ENCODE measurements around the gene NANOS2.
"Not testable (repeated sequence)": the region's sequence is repeated elsewhere in the genome, so short reads cannot be mapped to it uniquely, and the experiment has no call there.

Gene NANOS2

GRCh38 chr19:45878043-45878794, 36.4 kb downstream of the NANOS2 start:
- peak; percentile 77 for FAIRE-seq

DNA sequence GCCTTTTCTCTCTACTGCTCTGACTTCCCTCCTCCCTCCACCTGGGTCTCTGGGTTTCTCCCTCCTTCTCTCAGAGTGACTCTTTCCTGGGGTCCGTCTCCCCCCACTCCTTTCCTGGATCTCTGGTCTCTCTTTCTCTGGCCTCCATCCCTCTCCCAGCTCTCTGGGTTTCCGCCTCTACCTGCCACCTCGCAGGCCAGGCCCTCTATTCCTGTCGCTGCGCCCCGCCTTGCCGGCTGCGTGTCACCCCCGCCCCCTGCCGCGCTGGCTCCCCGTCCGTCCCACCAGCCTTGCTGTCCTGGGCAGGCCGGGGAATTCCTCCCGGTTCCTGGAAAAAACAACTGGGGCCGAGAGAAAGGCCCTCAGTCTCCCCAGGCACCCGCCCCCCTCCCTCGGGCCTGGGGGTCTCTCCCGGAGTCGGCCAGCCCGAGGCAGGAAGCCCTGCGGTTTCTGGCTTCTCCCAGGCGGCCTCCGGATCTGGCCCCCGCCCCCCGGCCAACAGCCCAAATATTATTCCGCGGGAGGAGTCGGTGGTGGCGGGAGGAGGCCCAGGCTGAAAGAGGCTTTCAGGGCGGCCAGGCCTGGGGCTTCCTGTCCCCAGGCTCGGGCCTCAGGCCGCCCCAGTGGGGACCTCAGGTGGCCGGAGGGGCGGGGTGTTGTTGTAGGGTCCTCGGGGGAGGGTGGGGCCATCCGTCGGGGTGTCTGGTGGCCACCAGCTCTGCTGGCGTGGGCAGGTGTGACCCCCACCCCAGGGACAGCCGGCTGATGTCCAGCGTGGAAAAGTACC, 38.0 kb downstream of the NANOS2 start:
- no peak for DNase-seq (ENCODE audit: insufficient read length, low spot score)
- no peak for FAIRE-seq

More at GRCh38 chr19:45878043-45878794, 36.4 kb downstream of the NANOS2 start:
- DNase-seq (ENCODE audit: insufficient read length, low spot score), result no peak

DNA sequence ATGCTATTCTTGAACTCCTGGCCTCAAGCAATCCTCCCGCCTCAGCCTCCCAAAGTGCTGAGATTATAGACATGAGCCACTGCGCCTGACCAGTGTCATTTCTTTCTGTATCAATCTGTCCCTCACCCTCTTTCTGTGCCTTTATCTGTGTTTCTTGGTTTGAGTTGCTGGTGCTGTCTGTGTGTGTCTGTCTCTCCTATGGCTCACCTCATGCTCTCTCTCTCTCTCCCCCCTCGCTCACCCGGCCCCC, 38.5 kb downstream of the NANOS2 start:
- no peak for FAIRE-seq
- no peak for DNase-seq (ENCODE audit: insufficient read length, low spot score)

GRCh38 chr19:45874620-45874966, 40.0 kb downstream of the NANOS2 start:
- FAIRE-seq (no peak), DNase-seq (ENCODE audit: insufficient read length, low spot score) (no peak)

DNA sequence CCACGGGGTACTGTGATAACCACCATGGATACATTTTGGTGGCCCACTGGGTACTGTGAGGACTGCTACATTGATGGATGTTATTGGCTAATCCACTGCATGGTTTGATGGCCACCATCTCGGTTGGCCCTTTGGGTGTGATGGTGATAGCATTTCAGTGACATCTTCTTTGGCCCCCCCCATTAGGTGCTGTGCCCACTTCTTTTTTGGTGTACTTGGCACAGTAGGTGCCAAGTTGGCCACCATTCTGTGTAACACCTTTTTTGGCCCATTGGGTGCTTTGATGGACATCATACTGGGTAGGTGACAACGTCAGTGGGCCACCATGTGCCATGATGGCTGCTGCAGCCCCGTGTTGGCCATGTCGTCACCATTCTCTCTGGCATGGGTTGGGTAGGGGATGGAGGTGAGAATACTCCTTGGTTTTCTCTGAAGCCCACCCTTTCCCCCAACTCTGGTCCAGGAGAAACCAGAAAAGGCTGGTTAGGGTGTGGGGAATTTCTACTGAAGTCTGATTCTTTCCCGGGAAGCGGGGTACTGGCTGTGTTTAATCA, 41.3 kb downstream of the NANOS2 start:
- FAIRE-seq (peak; percentile 49), DNase-seq (ENCODE audit: insufficient read length, low spot score) (no peak)

- no peak for FAIRE-seq
Measured at GRCh38 chr19:45872095-45872919, 42.3 kb downstream of the NANOS2 start.

DNA sequence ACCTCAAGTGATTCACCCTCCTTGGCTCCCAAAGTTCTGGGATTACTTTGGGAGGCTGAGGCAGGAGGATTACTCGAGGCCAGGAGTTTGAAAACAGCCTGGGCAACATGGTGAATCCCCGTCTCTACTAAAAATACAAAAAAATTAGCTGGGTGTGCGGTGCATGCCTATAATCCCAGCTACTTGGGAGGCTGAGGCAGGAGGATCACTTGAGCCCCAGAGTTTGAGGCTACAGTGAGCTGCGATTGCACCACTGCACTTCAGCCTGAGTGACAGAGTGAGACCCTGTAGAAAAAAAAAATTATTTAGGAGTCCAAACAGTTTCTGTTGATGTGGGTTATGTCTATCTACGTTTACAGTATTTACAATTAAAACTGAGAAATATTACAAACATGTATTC, 43.8 kb downstream of the NANOS2 start:
- no peak for DNase-seq (ENCODE audit: insufficient read length, low spot score)
- no peak for FAIRE-seq

More at GRCh38 chr19:45872095-45872919, 42.3 kb downstream of the NANOS2 start:
- no peak for DNase-seq (ENCODE audit: insufficient read length, low spot score)

GRCh38 chr19:45867241-45867640, 47.3 kb downstream of the NANOS2 start:
- FAIRE-seq; DNase-seq (ENCODE audit: insufficient read length, low spot score): not testable (repeated sequence)

DNA sequence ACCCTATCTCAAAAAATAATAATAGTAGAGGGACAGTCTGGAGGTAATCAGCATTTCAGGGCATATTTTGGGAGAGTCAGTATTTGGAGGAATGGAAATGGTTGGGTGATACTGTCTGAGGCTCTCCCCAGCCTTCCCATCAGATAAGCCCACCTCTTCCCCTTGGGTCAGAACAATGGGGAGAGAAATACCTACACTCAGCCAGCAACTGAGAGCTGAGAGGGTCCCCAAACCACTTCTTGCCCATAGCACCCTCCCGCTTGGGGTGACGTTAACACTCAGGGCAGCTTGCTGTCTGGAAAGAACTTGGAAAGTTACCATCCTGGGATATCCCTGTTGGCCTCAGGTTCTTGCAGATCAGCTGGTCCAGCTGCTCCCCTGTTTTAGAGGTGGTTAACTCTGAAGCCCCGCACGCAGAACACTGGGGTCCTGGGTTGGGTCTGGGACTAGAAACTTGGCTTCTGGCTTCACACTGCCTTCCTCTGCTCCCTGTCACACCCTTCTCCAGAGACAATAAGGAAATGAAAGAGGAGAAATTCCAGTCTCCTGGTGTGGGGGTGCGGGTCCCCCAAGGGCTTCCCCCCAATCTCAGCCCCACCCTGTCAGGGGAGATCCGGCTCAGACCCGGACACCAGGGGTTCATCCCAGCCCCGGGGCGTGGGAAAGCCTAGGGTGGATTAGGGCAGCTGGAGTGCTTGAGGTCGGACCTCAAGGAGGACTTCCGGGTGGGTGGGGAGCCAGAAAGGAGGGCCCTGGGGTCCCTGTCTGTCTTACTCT, 48.0 kb downstream of the NANOS2 start:
- DNase-seq (ENCODE audit: insufficient read length, low spot score) (no peak), FAIRE-seq (no peak)

- DNase-seq (ENCODE audit: insufficient read length, low spot score), result no peak
- FAIRE-seq, result no peak
Measured at GRCh38 chr19:45865269-45865948, 49.2 kb downstream of the NANOS2 start.

DNA sequence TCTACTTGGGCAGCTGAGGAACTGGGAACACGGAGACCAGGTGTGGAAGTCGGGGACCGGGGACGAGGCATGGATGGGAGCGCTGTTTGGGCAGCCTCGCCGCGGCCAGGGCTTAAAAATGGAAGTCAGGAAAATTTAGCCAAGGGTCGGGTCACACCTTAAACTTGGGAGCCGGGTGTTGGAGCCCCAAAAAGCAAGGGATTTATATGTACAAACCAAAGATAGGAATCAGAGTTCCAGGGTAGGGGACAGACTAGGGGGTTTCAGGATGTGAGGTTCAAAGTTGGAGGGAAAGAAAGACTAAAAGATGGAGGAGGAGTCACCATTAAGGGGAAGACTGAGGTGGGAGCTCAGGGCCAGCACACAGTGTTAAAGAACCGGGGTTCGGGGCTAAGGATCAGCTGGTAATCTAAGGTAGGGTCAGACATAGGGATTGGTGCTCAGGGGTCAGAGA, 49.9 kb downstream of the NANOS2 start:
- DNase-seq (ENCODE audit: insufficient read length, low spot score) (no peak), FAIRE-seq (no peak)

- DNase-seq (ENCODE audit: insufficient read length, low spot score) (no peak), FAIRE-seq (no peak)
Measured at GRCh38 chr19:45863840-45864628, 50.5 kb downstream of the NANOS2 start, which contains the start of gene FOXA3. Gene FOXA3 (plus strand): TSS chr19:45864326. CDS start chr19:45864457, 131 bp downstream.

DNA sequence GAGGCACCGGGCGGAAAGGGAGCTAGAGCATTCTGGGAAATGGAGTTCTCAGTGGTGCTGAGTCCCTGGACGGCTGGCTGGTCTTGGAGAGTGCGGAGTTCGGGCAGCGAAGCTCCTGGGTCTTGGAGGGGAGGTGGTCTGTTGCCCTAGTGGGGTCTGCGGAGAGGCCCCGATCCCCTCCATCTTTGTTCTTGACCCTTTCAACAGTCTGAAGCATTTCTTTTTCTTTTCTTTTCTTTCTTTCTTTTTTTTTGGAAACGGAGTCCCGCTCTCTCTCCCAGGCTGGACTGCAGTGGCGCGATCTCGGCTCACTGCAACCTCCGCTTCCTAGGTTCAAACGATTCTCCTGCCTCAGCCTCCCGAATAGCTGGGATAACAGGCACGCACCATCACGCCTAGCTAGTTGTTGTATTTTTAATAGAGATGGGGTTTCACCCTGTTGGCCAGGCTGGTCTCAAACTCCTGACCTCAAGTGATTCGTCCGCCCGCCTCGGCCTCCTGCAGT, 51.2 kb downstream of the NANOS2 start:
- no peak for FAIRE-seq

More for the DNA sequence above, 51.2 kb downstream of the NANOS2 start:
- DNase-seq (ENCODE audit: insufficient read length, low spot score), result no peak
